Mesothelial cell of epicardium (in vitro differentiated cells): ENCODE results near the gene MAP2K3. TPM values are rescaled to one million over a fixed set of nuclear protein-coding genes. Genes with fewer than 3 reads are reported as not detected.

ENCODE experiments used
- DNase-seq, 2 experiments: peaks; one replicate each; pipeline ENCODE4 v3.0.0; 2021; ENCODE audit warnings: low spot score in 2 of 2; ENCODE audit not compliant: unreplicated experiment in 2 of 2
- H3K27ac Mint-ChIP-seq: 2 replicates; pipeline ENCODE4 v1.8.0; 2021; ENCODE audit warnings: mixed read lengths
- H3K27me3 Mint-ChIP-seq: 2 replicates; pipeline ENCODE4 v1.8.0; 2021; ENCODE audit warnings: low read depth, mixed read lengths
- H3K36me3 Mint-ChIP-seq: 2 replicates; pipeline ENCODE4 v1.8.0; 2021; ENCODE audit warnings: mixed read lengths
- H3K4me1 Mint-ChIP-seq: 2 replicates; pipeline ENCODE4 v1.8.0; 2021; ENCODE audit warnings: mixed read lengths
- H3K4me3 Mint-ChIP-seq: 2 replicates; pipeline ENCODE4 v1.8.0; 2021; ENCODE audit warnings: mild to moderate bottlenecking, moderate library complexity, mixed read lengths
- H3K9me3 Mint-ChIP-seq: 2 replicates; pipeline ENCODE4 v1.8.0; 2021; ENCODE audit warnings: mixed read lengths
- CTCF ChIP-seq: fragments of 200-600 bp; sonication (generic); IDR thresholded peaks from one replicate; pipeline ENCODE4 v1.5.0; 2021; ENCODE audit warnings: antibody characterized with exemption; ENCODE audit not compliant: unreplicated experiment
- total RNA-seq: library from RNA; stranded (reverse); gene quantifications from 3 replicates; pipeline ENCODE4 v1.2.1, GENCODE V29; 2021

Gene MAP2K3
- total RNA-seq, 1 donor from 2014 or later: 26.8 TPM

- no peak overlapping the region for H3K4me3 Mint-ChIP-seq
- no peak for TF ChIP-seq CTCF
- H3K4me1 Mint-ChIP-seq: no peaks in the 10 kb centered on the region
- H3K27ac Mint-ChIP-seq: no peak overlapping the region
- no peak for DNase-seq
- peaks cover 10% of the 10 kb centered on the region for H3K36me3 Mint-ChIP-seq
- no peaks in the 10 kb centered on the region for H3K9me3 Mint-ChIP-seq
- H3K27me3 Mint-ChIP-seq: peaks cover 3% of the 10 kb centered on the region
Observed at GRCh38 chr17:21295036-21295952, 10.8 kb downstream of the MAP2K3 start.

DNA sequence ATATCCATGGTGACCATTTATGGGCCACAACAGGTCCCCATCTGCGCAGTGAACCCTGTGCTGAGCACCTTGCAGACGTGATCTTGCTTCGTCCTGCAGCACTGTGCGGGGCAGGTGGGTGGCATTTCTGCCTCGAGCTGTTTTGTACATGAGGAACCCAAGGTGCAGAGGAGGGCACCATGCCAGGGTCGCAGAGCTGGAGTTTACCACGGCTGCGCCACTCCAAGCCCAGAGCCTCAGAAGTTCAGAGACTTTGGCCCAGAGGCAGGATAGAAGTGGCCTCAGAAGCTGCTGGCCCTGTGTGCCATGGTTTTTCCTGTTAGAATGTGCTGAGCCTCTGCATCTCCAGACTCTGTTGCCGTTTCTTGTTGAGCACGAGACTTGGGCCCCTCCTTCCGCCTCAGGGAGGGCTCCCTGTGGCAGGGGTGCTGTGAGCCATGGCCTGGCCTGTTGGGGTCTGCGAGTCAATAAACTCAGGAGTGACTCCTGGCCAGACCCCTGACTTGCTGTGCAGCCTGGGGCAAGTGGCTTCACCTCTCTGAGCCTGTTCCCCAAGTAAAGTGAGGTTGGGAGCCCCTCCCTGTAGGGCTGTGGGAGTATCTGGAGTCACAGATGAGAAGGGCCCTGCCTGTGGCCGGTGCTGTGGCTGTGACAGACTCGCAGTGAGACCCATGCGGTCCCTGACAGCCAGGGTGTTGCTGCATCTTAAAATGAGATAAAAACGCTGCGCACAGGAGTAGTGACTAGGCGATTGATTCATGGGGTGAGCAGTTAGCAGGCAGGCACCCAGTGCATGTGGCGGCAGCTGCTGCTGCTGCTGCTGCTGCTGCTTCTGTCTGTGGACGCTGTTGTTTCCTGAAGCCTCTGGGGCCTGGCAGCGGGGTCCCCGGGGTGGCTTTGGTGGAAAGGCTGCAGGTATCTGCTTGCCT, 11.8 kb downstream of the MAP2K3 start:
- Mint-ChIP-seq H3K4me3 (no peak overlapping the region), H3K36me3 (peaks cover 15% of the 10 kb centered on the region), H3K9me3 (peaks cover 4% of the 10 kb centered on the region), H3K4me1 (no peaks in the 10 kb centered on the region), H3K27me3 (no peaks in the 10 kb centered on the region), H3K27ac (no peak overlapping the region)
- DNase-seq: no peak
- no peak for TF ChIP-seq CTCF

DNA sequence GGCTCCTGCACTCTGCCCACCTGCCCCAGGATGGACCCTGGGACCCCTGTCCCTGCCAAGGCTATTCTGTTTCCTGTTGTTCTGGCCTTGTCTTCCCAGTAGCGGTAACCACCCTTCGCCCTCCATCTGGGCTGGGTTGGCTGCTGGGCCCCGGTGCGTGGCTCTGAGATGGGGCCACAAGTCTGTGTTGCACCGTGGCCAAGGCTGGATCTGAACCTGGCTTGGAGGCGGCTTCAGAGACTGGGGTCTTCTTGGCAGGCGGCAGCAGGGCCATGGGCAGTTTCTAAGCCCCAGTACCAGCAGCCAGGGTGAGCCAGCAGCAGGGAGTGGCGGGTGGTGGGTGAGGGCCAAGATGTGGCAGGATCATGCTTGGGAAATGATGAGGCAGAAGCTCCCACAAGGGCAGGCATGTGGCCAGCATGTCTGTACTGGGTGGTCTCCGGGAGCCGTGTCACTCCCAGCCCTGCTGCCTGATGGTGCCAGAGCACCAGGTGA, 12.6 kb downstream of the MAP2K3 start:
- Mint-ChIP-seq H3K9me3 (peaks cover 4% of the 10 kb centered on the region), H3K4me1 (no peaks in the 10 kb centered on the region), H3K27ac (no peak overlapping the region), H3K4me3 (no peak overlapping the region), H3K36me3 (peaks cover 15% of the 10 kb centered on the region), H3K27me3 (no peaks in the 10 kb centered on the region)
- no peak for TF ChIP-seq CTCF
- DNase-seq: no peak

DNA sequence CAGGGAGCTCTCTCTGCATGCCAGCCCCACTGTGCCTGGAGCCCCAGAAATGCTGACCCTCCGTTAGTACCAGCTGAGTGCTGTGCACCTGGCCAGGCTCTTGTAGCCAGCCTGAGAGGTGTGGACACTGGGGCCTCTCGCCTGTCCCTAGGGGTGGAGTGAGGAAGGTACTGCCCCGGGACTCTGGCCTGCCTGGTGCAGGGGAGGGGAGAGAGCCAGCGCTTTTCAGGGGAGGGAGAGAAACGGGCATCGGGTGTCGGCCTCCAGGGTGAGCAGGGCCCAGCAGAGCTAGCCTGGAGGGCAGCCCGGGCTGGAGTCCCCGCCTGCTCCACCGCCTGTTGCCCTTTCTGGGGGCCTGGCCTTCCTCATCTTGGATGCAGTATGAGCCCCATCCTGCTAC, 13.1 kb downstream of the MAP2K3 start:
- Mint-ChIP-seq H3K4me3 (no peak overlapping the region), H3K27me3 (no peaks in the 10 kb centered on the region), H3K9me3 (peaks cover 4% of the 10 kb centered on the region), H3K4me1 (no peaks in the 10 kb centered on the region), H3K36me3 (peaks cover 15% of the 10 kb centered on the region), H3K27ac (no peak overlapping the region)
- DNase-seq: no peak
- no peak for TF ChIP-seq CTCF

DNA sequence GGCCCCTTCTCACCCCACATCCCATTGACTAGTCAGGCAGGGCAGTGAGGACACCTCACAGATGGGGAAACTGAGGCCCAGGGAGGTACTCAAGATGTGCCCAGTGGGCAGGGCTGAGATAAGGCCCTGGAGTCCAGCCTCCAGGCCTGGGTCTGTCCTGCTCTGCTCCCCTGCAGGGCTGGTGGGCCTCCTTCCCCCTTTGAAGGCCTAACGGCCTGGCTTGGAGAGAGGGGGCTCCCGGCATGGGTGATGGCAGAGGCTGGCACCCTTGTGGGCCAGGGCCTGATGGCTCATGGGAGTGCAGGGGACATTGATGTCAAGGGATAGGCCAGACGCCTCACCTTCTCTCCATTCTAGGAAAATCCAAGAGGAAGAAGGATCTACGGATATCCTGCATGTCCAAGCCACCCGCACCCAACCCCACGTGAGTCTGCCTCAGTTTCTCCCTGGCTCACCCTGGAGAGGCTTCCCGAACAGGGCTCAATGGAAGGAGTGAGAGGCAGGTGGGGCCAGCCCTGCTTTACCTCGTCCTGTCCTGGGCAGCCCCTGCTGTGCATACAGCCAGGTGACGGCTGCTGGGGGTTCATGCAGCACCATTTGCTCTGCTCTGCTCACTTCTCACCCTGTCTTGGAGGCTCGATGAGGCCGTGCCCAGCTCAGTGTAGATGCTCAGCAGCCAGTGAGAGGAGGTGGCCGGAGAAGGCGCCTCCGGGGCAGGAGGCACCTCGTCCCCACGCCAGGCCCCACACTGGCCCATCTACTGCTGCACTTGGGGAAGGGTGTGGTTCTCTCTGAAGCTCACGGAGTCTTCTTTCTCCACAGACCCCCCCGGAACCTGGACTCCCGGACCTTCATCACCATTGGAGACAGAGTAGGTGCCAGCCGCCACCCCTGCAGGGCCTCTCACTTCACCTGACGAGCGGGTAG, 13.8 kb downstream of the MAP2K3 start:
- H3K9me3 Mint-ChIP-seq: peaks cover 4% of the 10 kb centered on the region
- H3K4me3 Mint-ChIP-seq: no peak overlapping the region
- H3K36me3 Mint-ChIP-seq: peaks cover 17% of the 10 kb centered on the region
- H3K27ac Mint-ChIP-seq: no peak overlapping the region
- H3K27me3 Mint-ChIP-seq: no peaks in the 10 kb centered on the region
- no peaks in the 10 kb centered on the region for H3K4me1 Mint-ChIP-seq
- no peak for DNase-seq
- no peak for TF ChIP-seq CTCF
